Skin of body (tissue), 2 donors: ENCODE data around the gene ROGDI. TPM values are rescaled to one million over a fixed set of nuclear protein-coding genes. Genes with fewer than 3 reads are reported as not detected.

Source experiments
- DNase-seq: peaks from one replicate; lab custom pipeline; 2025; lab: John Stamatoyannopoulos, UW
- total RNA-seq: library from RNA; depleted of rRNA; stranded (reverse); fragments of >200 nt; gene quantifications from one replicate; pipeline ENCODE4 v1.2.3, GENCODE V29; 2014

The ROGDI gene
- total RNA-seq, result 5.3 TPM

- DNase-seq, result no peak
Measured at GRCh38 chr16:4801962-4802658, at the start of gene ROGDI. ROGDI (minus strand) TSS chr16:4802633; CDS start chr16:4802571, 62 bp downstream.

- no peak for DNase-seq
Measured at GRCh38 chr16:4850211-4850610, 47.8 kb upstream of the ROGDI start.

- DNase-seq, result no peak
Measured at GRCh38 chr16:4847774-4848587, 45.5 kb upstream of the ROGDI start.

GRCh38 chr16:4846901-4847773, 44.7 kb upstream of the ROGDI start, which contains the start of the genes GLYR1 and UBN1:
GLYR1 (minus strand) TSS chr16:4847288; CDS start chr16:4847265, 23 bp downstream.
UBN1 (plus strand) TSS chr16:4847481; CDS start chr16:4852918, 5,437 bp downstream.
- peak; percentile 96 for DNase-seq

- DNase-seq, result no peak
Measured at GRCh38 chr16:4846503-4846900, 44.1 kb upstream of the ROGDI start.

GRCh38 chr16:4840984-4841383, 38.6 kb upstream of the ROGDI start:
- no peak for DNase-seq

GRCh38 chr16:4839942-4840341, 37.5 kb upstream of the ROGDI start:
- DNase-seq, result no peak

- no peak for DNase-seq
Measured at GRCh38 chr16:4837733-4838501, 35.5 kb upstream of the ROGDI start.

- no peak for DNase-seq
Measured at GRCh38 chr16:4836727-4837126, 34.3 kb upstream of the ROGDI start.

- DNase-seq, result no peak
Measured at GRCh38 chr16:4833584-4833983, 31.2 kb upstream of the ROGDI start.

GRCh38 chr16:4832698-4833343, 30.4 kb upstream of the ROGDI start:
- no peak for DNase-seq

GRCh38 chr16:4831616-4832015, 29.2 kb upstream of the ROGDI start:
- DNase-seq, result no peak

GRCh38 chr16:4830408-4830807, 28.0 kb upstream of the ROGDI start:
- no peak for DNase-seq

GRCh38 chr16:4828567-4829321, 26.3 kb upstream of the ROGDI start:
- no peak for DNase-seq

GRCh38 chr16:4826980-4827379, 24.5 kb upstream of the ROGDI start:
- no peak for DNase-seq

- DNase-seq, result no peak
Measured at GRCh38 chr16:4826526-4826925, 24.1 kb upstream of the ROGDI start.

- no peak for DNase-seq
Measured at GRCh38 chr16:4825196-4825595, 22.8 kb upstream of the ROGDI start.

GRCh38 chr16:4820652-4821051, 18.2 kb upstream of the ROGDI start:
- DNase-seq, result no peak

GRCh38 chr16:4814542-4815173, 12.2 kb upstream of the ROGDI start:
- no peak for DNase-seq
